Suppressor macrophage treated with lipopolysaccharide for 1 hour (primary cell): ENCODE results near the gene SNCA.

ENCODE experiments used
- DNase-seq, 3 donors: peaks; one replicate each; pipeline ENCODE4 v3.0.0-alpha.2; 2020 to 2022

The SNCA gene

DNA sequence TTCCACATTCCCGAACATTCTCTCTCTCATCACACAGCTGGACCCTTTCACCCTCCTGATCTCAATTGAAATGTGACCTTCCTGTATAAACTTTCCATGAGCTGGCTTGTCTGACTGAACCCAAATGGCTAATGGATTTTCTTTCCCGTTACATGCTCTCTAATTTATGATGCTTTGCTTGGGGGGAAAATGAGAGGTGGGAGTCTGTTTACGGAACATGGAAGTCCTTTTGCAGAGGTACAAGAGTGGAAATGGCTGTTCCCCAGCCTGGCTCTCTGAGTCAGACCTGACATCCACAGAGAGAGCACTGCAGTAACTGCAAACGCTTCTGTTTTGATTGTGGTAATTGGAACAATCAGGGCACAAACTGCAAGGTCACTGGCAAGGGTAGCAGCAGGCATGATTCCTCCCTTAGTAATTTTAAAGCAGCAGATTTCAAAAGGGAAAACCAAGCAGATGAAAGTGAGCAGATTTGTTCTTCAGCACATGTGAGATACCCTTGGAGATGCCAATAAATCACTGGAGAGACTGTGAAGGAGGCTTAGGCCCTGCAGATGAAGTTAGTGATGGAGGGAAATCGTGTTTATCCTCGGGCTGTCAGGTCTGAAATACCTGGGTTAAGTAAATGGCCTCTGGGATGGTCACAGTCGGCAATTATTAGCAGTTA is 83.9 kb downstream of the SNCA start:
- no peak for DNase-seq

DNA sequence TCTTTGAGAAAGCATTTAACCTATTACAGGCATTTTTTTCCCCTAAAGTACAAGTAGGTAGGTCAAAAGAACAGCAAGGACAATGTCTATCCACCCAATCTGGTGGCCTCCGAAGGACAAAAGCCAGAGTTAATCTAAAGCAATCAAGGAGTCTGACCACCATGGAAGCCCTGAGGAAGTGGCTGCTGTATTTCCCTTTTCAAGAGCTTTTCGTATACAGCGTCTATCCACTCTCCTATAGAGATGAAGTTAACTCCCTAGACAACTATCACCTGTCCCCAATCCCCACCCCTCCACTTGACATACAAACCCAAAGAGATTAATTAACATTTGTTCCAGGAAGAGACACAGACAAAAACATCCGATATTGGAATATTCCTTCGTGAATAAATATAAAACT is 85.5 kb downstream of the SNCA start:
- DNase-seq = no peak

DNA sequence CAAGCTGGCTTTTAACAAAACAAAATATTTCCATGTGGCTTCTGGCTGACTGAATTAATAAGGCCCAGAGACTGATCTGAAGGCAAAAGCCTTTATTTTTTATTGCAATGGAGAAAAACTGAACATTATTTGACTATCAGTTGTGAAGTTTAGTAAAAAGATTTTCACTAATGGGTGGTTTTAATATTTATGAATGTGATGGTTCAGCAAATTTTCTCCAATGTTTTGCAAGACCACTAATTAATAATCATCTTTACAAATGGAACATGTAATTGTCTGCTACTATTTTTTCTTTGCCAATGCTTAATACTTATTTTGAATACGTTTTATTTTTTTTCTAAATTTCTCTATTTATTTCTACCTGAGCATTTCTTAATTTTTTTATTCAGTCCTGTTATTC is 90.6 kb downstream of the SNCA start:
- no peak for DNase-seq

DNA sequence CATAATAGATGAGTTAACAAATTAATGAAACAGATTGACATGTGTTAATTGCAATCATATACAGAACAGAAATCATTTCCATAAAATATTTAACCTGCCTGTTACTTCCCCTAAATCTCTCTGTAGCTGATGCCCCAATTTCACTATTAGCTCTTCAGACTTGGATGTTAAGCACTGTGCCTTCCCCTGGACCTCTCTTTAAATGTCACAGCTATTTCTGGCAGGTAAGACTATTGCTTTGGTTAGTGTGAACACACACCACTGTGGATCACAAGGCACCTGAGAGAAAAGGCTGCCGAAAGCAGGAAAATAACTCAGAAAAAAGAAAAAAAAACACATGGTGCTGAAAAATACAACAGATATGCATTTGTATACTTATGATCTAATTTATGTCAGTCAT is 91.3 kb downstream of the SNCA start:
- DNase-seq = no peak

DNA sequence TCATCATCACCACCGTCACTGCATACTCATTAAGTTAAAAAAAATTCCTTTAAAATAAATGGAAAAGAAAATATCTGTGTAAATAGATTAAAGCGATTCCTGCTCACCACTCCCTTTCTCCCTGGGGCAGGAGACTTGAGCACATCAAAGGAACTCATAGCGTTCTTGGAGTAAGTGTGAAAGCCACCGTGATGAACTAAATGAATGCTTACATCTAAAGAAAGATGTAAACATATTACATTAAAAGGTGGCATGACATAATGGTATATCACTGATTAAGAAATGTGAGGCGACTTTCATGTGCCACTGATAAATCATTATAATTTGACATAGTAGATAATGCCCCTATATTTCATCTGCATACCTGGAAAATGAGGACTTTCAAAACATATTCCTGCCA is 92.0 kb downstream of the SNCA start:
- no peak for DNase-seq

DNA sequence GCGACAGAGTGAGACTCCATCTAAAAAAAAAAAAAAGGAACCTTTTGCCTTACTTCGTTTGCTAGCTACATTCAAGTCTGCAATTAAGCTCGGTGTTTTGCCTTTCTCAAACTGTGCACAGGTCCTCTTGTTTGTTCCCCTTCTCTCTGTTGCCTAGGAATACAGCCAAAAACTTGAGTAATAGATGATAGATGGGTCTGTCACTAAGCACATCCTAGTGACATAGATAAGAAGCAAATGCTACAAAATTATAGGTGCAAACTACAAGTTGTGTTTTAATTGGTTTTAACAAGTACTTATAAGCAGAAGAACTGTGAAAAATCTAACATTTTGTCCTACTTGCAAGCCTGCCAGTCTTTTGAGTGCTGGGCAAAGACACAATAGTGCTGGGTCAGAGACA is 95.2 kb downstream of the SNCA start:
- DNase-seq = no peak

DNA sequence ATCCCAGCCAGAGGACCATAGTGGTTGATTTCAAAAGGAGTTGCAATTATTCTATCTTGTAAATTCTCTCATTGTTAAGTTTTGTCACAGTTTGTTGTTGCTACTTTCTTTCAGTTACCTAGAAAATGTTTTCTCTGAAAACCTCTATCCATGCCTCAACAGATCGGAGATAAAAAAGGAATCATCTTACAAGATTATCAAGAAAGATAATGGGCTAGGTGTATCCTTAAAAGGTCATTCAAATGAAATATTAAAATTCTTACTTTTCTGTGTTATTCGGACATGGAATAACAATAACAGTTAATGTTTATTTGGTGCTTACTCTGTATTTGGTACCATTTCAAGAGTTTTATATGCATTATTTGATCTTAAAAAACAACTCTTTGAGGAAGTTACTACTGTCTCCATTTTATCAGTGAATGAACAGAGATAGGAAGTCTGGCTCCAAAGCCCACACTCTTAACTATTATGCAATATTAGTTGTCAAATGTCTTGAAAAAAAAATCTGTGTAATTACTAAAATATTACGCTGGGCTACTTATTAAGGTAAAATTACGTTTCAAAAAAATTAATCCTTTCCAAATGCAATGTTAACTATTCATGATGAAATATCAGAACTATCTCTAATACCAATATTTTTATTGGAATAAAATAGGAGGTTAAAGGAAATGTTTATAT is 97.5 kb downstream of the SNCA start:
- DNase-seq = no peak

DNA sequence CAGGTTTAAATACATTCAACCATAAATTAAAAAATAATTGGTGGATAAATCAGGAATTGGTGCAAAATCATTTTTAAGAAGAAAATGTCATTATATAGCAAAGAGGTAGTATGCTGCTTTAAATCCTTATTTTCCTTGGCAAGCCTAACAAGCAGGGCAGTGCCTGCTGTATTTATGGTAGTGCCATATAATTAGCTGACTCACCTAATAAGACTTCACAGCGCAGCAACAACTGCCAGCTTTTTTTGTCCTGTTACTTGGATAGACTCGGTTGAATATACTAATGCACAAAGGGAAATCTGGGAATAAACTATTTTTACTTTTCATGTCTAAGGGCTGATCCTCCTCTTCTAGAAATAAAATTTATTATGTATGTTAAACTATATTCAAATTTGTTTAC is 99.1 kb downstream of the SNCA start:
- no peak for DNase-seq

DNA sequence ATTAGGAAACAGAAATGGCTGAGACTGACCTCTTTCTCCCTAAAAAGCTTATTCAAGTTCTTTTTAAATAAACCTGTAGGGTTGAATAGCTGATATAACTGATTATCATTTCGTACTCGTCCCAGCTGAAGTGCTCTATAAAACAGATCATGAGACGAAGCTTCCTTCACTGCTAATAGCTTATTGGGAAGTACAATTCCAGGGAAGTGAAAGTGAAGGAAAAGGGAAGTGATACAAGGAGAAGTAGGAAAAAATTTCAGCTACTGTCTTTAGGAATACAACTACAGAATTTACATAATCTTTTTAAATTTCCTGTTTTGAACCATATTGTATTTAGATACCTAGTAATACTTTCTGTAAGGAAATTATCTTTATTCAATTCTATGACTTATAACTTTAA is 103.0 kb downstream of the SNCA start:
- DNase-seq = peak; percentile 41 to 75 (median 72)

DNA sequence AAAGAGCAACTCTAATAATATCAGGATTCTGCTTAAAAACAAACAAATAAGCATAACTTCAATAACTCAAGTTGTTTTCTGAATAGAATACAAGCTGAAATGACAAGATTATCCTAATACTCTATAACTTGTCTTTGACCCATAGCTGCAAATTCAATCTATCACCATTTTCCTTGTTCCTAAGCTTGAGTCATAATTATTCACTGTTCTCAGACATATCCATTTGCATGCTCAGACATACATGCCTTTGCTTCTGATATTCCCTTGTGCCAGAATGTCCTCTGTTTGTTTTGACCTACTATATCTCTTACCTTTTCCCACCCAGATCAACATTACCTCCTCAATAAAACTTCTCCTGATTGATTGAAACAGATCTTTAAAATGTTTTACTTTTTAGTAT is 109.7 kb downstream of the SNCA start:
- DNase-seq = no peak

DNA sequence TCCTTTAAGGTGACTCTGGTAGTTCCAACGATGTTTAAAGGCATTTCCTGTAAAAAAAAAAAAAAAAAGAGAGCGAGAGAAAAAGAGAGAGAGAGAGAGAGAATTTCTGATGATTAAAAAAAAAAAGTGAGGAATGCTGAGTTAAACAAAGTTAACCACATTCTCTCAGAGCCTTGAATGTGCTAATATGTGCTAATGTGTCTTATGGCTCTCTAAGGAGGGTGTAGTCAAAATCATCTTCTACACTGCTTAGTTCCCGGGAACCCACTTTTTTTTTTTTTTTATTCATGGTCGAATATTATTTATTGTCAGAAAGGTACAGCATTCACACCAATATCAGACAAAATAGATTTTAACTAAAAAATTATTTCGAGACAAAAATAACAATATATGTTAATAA is 111.7 kb downstream of the SNCA start:
- DNase-seq = no peak

DNA sequence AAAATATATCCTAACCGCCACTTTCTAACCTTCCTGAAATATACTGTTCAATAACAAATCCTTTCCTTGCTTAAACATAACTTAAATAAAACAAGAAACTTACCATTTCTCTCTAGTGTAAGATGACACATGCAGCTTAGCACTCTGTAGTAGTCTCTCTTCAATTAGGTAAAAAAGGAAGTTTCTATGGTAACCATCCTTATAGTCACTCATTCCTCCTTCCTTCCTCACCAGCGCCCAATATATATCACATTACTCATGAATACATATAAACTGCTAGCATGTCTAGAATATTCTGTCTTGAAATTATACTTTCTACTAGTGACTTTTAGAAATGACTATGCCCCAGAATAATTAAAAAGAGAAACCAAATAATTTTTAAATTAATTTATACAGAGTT is 112.2 kb downstream of the SNCA start:
- DNase-seq = peak; percentile 1 to 53 (median 51)

DNA sequence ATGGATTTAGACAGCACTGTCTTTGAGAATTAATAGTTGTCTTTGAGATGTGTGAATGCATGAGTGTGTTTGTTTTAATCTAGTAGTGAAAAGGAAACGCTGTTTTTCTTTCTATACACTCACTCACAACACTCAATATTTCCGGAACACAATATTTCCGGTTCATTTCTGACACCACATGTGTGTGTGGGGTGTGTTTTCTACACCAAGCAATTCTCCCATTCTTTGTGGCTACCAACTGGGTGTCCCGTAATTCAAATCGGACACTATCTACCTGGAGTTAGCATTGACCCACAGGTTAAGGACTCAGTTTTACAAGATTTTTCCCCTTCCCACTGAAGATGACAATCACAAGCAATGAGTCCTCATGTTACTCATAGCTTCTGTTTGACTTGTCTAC is 113.9 kb downstream of the SNCA start:
- DNase-seq = no peak

DNA sequence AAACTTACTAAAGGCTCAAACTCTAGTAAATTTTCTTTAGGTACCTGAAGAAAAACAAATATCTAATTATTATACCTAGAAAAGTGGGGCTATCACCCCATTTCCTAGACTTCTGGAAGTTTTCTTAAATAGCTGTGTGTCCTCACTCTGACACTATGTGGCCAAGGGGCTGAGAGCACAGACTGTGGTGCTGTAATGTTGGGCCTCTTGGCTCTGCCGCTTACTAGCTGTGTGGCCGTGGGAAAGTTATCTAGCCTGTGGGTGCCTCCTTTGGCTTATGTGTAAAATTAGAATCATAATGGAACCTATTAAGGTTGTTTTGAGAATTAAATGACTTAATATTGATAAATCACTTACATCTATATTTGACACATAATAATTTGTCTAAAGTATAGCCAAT is 114.4 kb downstream of the SNCA start:
- DNase-seq = no peak

DNA sequence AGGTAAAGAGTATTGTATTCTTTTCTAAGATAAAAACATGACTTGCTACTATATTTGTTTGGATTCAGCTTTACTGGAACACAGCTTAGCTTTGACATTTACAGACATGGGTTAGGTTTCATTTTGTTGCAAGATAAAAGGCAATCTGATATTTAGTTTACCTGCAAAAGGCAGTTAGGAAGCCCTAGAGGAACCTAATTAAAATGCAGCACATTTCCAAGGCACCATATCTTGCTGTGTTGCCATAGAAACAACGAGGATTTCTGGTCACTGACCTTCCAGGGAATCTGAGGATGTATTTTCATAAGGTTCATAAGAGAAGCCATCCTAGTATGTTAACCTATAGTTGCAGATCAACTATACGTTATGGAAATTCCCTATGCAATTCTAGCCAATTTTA is 116.0 kb downstream of the SNCA start:
- DNase-seq = no peak

DNA sequence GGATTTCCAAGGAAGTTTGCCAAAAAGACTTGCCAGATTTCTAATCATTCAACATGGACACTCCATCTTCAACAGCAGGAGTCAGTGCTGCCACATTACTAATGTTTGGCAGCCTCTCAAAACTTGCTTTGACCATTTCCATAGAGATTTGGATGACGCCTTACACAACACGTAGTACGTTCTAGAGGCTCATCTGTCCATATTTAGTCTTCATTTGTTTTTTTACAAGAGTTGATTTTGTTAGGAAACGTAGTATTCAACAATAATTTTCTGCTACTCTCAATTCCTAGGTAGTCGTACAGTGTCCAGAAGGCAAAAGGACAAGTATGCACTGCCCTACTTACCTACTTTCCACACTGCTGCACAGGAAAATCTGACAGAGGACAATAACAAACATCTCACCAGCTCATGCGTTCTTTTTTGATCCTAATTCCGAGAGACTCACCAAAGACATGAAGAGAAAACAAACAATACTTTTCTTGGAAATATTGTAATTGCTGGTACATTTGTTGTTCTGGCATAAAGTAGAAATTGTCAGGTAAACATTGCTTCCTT is 117.3 kb downstream of the SNCA start:
- no peak for DNase-seq

DNA sequence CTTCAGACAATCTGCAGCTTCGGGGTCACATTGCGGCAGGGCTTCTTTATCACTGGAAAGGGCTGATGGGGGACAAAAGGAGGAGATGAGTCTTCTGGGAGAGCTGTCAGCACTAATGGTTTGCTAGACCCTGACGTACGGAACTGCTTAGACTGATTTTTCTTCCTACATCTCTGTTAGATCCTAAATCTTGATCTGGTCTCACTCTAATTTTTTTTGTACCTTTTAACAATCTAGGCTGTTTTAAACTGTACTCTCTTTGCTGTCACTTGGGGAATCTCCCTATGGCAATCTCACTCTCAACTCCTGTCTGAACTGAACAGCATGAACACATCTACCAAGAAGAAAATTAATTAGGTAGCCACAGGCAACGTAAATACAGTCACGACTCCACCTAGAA is 120.1 kb downstream of the SNCA start:
- DNase-seq = no peak

DNA sequence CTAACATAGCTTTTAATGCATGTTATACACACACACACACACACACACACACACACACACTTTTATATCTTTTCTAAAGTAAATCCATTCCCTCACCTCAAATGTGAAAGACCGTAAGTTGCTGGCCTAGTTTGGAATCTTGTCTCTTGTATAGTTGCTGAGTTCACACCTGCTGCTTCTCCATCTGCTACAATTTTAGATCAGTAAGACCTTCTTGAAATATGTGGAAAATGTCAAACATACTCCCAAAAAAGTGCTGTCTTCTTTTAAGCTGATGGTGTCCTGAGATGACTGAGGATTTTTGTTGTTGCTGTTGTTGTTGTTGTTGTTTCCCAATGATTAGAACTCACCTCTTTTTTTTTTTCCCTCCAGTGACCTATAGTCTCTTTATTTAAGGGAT is 121.3 kb downstream of the SNCA start:
- DNase-seq = no peak

DNA sequence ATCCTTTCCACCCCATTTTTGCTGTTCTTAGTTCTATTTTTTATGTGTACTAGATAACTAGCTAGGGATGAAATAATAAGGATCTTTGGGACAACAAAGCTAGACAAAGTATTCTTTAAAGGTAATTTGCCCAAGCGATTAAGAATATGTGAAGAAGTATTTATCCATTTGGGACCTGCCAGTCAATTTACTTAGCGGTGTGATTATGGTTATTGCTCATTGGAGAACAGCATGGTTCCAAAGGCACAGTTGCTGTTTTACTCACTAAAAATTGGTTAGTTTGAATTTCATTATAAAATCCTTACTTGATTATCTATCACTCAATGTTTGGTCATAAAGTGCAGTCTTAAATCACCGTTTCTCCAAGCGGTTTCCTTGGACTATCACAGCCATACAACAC is 124.1 kb downstream of the SNCA start:
- no peak for DNase-seq

DNA sequence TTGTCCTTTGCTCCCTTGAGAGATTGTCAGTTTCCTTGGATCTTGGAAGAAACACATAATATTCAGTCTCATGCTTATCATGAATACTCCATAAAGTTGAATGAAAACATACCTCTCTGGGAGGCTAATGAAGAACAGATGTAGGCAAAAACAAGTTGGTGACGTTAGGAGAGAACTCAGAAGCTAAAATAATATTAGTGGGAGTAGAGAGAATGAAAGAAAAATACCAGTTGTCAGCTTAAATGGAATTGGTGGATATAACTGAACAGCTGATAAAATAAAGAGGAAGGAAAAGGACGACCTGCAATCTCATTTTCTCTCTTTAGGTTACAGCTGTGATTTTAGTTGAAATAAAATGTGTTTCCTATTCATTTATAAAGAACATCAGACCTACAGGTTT is 124.8 kb downstream of the SNCA start:
- DNase-seq = no peak

DNA sequence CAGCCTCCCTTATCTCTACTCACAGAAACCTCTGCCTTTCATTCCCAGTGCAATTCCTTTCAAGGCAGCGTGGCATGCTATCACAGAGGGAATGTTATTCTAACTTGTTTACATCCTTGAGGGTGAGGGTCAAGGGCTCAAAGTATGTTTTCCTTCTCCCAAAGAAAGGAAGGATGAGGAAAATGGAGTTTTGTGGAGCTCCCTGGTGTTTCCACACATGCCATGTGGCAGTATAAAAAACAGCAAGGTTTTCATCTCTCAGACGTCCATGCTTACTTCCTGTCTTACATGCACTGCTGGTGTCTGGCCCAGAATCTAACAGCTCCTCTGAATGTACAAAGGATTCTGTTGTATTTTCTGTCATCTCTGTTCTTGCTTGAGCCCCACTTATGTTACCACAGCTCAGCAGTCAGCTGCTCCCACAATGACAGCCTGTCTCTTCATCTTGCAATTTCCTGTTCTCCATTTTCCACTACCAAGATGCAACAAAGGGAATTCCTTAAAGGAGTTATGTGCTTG is 128.0 kb downstream of the SNCA start:
- DNase-seq = peak; percentile 59 to 75 (median 73)

DNA sequence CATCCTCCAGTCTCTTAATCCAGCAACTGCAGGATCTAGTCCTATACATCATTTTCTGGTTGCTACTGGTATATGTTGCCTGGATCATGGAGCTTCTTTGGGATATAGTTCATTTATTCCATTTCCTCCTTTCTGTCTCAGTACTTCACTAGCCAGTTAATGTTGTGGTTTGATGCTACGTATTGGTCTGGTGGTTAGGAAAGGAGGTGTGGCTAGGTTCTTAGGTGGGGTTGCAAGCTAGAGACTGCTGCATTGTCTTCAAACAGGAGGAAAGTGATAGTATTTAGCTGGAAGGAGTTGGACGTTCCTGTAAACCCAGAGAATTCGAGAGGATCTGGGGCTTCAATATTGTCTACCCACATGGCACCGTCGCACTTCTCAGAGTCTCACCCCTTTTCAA is 129.5 kb downstream of the SNCA start:
- DNase-seq = no peak

DNA sequence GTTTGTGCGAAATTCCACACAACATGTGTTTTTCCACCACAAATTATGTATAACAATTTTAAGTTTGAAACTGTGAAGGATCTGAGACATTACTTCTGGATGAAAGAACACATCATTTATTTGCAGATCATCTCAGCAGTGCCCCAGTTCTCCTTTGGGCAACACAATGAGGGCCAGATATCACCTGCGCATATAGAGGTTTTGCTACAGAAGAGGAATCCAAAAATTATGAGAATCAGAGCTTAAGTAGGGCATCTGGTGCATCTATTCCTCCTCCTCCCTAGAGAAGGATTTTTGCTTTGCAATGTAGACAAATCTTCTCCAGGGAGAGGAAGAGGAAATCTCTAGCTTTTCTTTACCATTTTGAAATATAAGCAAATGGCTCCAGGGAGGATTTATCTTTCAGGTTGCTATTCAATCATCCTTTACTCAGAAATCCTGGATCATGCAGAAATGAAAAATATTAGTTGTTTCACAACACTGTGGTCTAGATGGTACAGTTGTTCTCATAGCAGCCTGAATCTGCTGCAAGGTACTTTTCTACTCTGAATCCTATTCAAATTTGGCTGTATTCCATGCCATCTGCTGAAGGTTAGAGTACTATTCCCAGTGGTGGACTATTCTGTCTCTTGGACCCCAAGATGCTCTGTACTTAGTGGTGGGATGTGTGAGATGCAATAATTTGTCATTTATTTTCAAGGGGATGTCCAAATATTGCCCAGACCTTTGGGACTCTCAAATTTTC is 132.1 kb downstream of the SNCA start:
- no peak for DNase-seq
